HG03066 (cell line): ENCODE results near the gene JAZF1.

Source experiments
- ATAC-seq: cut with Tn5 transposase; IDR thresholded peaks from one replicate; pipeline ENCODE4 v1.9.1; 2021; ENCODE audit warnings: low read depth; ENCODE audit not compliant: unreplicated experiment

JAZF1 gene

DNA sequence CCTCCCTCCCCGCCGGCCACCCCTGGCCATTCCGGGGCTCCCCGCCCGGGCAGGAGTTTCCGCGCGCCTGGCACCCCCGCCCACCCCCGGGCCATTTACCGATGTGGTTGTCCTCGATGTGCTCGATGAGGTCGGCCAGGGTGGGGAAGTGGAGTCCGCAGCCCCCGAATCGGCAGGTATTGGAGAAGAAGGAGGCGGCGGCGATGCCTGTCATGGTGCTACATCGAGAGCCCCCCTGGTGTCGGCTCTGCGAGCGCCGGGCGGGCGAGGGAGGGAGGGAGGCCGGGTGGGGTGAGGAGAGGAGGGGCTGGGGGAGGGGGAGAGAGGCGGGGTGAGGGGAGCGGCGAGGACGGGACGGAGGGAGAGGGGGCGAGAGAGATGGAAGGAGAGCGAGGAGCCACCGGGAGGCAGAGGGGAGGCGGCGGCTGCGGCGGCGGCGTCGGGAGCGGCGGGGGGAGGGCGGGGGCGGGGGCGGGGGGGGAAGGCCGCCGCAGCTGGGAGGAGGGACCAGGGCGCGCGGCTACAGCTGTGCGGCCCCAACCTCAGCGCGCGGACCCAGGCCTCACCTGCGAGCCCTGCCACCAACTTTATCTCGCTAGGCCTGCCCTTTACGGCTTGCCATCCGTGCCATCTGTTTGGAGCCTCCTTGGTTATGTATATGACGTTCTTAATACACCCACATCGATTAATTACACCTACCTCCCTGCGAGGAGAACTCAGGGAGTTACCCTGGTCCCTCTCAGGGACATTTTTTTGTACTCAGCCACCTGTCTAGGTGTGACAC is at the start of gene JAZF1:
Gene JAZF1 (minus strand): TSS at position 432 of the 784 bp plus-strand sequence.
- ATAC-seq: no peak

DNA sequence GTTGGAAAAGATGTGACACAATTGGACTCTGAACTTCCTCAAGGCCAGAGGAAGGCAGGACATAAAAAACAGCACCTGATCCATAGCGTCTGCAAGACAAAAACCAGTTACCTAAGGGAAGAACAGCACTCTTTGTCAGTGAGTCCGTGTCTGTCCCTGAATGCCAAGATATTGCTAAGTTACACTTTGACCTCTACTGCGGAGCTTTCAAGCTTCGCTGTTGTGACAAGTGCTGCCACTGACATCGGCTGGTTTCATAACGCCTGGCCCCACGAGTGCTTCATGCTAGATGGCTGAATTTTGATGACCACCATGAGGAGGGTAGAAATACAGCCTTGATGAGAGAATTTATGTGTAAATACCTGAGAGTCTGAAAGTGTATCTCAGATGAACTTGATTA is 49.7 kb upstream of the JAZF1 start:
- ATAC-seq: no peak

DNA sequence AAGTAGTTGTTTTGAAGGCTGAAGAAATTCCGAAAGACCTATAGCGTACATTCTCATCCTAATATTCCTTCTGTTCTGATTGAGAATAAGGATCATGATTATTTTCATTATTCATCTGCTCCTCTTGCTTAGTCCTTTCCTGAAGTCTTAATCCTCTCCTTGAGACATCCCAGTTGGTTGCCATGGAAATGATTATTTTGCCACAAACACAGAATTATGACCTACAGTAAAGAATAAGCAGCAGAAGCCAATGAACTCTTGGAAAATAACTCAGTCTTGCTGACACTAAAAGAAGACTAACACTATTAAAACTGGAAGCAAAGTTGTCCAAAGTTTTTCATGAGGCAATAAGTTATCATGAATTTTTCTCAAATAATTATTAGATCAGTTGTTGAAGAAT is 47.8 kb upstream of the JAZF1 start:
- ATAC-seq: no peak

DNA sequence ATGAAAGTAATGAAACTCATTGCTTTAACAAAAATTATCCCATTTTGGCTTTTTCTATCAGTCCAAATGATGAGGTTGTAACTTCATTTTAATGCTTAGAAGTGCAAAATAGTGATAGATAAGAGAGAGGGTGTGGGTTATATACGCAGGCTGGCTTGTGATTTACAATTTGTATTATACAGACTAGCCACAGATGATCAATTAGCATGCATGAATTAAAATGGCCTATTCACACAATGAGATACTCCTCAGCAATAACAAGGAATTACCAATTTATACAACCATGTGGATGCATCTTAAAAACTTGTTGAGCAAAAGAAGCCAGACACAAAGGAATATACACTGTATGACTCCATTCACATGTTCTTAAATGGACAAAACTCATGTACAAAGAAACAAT is 45.4 kb upstream of the JAZF1 start:
- no peak for ATAC-seq

DNA sequence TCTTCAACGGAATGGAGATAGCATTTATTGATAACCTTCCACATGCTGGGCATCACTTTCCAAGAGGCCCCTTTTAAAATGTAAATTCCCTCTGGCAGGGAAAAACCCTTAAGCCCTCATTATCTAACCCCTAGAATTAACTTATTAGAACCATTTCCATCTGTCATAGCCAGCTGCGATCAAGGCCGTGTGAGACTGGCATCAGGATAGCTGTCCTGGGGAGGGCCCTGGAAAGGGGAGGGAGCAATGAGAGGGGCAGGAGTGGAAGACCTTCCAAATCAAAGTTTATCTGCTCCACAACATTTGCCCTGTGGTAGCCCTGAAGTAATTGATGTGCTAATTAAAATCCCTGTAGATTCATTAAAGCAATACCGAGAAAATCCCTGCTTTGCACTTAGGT is 45.0 kb upstream of the JAZF1 start:
- ATAC-seq: no peak

DNA sequence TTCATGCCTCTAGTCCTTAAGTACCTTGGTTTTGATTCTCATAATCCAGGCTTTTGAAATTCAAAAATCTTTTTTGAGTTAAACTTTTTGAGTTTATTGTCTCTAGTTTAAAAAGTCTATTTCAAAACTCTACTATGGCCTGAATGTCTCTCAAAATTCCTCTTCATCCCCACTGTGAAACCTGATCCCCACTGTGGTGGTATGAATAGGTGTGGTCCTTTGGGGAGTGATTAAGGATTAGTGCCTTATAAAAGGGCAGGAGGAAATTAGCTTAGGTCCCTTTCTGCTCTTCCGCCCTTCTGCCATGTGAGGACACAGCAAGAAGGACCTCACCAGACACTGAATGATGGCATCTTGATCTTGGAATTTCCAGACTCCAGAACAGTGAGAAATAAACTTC is 44.1 kb upstream of the JAZF1 start:
- ATAC-seq: no peak

DNA sequence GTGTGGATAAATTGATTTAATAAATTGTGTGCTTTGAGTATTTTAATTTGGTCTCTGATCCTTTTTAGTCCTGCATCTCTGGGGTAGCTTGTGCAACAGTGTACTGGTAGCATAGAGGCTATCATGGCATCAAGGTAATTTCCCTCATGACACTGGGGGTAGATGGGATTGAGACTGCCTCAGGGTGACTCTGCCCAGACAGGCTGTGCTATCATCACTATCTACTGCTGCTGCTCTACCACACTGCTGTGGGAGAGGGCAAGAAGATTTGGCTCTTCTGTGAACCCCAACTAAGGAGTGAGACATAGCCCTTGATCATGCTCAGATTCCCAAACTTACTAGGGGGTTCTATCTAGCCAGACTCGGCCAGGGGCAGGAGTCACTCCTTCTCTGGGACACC is 43.6 kb upstream of the JAZF1 start:
- ATAC-seq: no peak

DNA sequence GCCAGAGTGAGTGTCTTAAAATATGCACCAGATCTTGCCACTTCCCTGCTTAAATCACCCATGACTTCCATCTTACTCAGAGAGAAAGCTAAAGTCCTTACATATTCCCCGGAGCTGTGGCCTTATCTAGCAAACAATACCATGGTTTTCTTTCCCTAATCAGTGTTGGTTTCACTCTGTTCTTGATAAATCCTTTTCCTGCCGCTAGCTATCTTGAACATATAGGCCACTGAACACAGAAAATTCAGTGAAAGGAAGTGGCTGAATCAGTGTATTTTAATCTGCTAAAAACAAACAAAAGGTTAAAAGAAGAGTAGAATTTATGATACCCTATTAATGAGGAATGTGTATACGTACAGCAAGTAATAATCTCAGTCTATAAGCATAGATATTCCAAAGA is 42.0 kb upstream of the JAZF1 start:
- no peak for ATAC-seq

DNA sequence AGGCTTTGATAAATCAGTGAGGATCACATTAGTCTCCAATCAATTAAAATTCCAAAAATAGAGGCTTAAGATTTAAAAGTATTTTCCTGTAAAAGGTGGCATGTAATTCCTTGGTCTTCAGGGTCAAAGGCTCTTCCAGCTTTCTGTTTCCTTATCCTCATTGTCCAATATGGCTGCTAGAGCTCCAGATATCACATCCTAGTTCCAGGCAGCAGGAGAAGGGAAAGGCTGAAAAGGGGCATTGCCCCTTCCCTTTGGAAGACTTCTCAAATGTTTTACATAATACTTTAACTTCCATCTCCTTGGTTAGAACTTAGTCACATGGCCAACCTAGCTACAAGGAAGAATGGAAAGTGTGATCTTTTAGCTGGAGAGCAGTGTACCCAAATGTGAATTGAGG is 39.2 kb upstream of the JAZF1 start:
- no peak for ATAC-seq

DNA sequence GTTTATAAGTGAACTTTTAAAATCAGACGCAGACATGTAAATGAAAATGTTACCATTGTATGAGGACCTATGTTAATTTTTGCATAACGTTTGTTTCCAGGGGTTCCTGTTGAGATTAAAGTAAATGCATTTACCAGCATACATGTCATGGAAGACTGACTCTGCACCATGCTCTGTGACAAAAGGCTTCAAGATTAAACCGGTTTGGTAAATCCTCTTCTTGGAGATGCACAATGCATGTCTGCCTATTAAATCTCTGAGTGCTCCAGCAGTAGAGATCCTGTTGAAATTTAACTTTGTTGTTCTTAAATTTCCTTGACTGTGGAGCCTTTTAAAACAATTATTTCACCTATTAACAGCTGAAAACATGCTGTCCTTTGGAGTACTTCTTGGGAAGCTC is 36.5 kb upstream of the JAZF1 start:
- no peak for ATAC-seq

DNA sequence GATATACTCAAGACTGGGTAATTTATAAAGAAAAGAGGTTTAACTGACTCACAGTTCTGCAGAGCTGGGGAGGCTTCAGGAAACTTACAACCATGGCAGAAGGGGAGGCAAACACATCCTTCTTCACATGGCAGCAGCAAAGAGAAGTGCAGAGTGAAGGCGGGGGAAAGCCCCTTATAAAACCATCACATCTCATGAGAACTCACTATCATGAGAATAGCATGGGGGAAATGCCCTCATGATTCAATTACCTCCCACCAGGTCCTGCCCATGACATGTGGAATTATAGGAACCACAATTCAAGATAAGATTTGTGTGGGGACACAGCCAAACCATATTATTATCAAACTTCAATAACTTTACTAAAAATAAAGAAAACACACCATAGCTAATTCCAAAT is 30.4 kb upstream of the JAZF1 start:
- no peak for ATAC-seq

DNA sequence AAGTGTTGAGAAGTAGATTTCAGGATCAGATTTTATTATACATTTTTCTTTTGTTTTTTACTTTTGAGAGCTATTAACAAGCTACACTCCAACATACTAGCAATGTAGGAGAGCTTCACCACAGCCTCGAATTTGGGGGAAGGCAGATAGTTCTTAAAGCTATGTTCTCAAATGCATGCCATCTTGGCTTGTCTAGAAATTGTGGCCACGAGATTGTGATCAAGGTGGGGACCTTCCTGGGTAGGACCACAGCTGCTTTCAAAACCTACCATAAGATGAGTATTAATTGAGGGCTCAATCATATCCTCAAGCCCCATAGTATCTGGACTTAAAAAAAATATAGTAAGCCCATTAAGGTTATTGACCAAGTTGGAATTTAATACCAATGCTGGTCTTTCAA is 27.9 kb upstream of the JAZF1 start:
- no peak for ATAC-seq

DNA sequence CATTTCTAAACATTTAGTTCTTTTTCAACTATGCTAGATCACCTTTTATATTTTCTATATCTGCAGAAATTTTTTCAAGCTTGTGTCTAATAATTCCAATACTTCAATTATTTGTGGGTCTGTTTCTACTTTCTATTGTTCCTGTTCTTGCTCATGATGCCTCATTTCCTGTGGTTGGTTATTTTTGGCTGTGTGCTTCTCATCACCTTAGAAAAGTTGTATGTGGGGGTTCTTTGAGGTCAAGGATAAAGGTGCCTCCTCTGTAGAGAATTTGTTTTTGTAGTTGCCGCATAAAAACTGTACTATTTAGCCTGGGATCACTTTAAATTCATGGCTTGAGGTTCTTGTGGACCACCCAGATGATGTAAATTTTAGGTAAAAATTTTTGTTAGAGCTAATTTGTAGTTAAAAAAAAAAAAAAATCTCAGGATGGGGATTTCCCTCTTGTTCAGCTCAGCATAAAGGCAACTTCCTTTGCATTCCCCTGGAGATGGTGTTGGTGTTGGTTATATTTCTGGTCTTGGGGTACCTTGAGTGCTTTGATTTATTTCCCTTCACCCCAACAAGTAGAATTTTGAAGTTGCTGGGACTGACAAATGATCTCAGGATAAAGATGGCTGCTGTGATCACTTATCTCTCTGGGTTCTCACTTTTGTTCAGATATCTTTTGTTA is 27.0 kb upstream of the JAZF1 start:
- ATAC-seq: no peak

DNA sequence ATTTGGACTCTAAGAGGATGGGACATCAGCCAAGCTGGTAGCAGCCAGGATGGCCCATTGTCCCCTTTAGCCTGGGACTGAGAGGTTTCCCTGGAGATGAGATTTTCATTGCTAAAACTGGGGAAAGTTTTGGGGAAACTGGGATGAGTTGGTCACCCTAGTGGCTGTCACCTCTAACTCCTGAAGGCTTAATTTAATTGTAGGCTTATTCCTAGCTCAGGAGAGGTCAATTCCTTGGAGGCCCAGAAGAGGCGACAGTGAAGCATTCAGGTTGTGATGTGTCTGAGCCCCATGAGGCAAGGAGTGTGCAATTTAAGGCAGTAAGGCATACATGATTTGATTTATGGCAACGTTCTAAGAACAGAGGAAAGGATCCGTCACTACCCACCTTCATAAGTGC is 24.9 kb upstream of the JAZF1 start:
- no peak for ATAC-seq

DNA sequence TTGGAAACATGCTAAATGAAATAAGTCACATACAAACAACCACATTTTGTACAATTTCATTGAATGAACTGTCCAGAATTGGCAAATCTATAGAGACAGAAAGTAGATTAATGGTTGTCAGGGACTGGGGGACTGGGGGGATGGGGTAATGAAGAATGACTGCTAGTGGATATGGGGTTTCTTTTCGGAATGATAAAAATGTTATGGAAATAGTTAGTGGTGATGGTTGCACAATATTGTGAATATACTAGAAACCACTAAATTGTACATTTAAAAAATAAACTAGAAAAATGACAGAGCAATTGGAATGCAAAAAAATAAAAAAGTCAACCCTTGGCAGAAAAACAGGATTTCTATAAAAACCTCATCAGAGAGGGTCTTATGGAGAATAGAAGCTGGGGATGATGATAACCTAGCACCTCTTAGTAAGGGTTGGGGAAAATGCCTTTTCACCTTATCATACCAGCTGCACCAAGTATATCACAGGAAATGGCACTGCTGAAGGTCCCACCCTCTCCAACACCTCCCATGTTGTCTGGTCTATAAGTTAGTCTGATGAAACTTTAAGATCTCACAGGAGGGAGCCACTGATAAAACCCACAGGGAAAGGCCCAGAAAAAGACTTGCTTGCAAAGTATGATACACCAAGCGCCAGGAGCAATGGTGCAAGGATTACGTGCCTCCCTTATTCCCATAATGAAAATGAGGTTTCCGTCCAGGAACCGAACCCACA is 23.1 kb upstream of the JAZF1 start:
- no peak for ATAC-seq

DNA sequence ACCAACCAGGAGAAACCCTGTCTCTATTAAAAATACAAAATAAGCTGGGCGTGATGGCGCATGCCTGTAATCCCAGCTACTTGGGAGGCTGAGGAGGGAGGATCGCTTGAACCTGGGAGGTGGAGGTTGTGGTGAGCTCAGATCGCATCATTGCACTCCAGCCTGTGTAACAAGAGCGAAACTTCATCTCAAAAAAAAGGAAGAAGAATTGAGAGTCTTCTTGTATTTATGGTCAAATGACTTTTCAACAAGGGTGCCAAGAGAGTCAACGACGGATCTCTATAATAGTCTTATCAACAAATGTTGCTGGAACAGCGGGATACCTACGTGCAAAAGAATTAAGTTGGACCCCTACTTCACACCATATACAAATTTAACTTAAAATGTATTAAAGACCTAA is 21.6 kb upstream of the JAZF1 start:
- no peak for ATAC-seq

DNA sequence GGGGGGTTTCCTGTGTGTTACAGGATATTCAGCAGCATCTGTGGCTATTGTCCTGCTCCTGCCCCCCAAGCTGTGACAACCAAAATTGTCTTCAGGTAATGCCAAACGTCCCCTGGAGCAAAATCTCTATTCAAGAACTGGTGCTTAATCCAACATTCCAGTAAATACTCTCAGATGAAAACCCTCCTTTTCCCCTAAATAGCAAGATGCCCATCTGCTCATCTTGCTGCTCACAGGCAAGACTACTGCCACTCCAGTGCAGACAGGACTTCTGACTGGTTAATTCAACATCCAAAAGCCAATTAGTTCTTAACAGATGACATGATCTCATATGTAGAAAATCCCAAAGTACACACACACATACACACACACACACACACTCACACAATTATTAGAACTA is 20.5 kb upstream of the JAZF1 start:
- ATAC-seq: no peak

DNA sequence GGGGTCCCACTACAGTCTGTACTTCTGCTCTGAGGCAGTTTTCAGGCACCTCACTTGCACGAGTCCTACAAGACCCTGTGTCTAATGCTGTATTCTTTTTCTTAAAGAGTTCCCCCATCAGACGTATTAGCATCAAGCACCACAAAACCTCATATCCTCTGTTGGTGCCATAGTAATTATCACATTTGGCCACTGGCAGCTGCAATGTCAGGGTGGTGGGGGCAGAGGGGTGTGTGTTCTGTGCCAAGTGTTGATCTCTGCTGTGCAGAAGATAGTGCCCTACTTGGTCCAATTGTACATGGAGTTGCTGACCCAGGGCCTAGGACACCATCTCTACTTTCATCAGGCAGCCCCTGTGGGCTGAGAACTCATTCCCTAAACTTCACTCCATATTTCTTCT is 20.0 kb upstream of the JAZF1 start:
- ATAC-seq: no peak

DNA sequence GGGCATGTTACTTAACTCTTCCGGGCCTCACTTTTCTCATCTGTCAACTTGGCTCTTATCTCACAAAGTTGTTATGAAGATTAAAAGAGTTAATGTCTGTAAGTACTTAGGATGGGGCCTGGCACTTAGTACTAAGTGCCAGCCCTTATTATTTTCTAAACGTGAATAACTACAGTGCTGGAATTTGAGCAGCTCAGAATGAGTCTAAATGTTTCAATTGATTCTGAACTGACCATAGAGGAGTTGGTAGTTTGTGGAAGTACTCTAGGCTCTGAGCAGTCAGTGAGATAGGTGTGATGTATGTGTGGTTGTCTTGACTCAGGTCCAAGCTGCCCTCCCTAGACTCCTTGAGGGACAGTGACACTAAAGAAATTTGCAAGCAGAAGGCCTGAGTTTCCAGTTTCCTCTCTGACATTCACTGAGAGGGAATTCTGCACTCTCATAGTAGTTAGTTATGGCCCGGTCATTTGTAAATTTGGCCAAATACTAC is 18.5 kb upstream of the JAZF1 start:
- no peak for ATAC-seq

DNA sequence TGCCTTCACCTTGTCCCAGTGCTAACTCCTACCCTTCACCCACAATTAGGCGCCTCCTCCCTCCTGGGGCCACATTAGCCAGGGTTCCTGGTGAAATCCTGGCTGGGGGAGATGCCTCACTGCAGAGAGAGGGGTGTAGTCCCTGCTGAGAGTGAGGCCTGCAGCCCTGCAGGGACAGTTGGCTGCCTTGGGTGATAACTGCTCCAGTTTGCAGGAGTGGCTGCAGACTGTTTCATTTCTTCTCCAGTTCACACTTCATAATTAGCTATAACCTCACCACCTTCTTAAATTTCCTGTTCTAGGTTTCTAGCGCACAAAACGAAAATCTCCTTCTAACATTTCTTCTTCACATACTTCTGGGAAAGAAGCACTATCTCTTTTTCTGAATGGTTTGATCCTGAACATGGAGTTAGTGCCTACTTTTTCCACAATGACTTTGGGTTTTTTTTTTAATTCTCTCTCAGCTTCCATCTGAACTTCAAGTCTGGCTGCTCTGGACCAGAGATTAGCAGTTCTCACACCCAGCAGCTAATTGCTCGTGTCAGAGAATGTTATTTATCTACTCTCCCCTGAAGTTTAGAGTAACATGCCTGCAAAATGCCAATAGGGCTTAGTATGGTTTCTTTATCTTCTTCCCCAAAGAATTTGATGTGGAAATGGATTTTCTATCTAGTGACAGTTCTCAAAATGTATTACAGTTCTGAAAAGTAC is 15.5 kb upstream of the JAZF1 start:
- ATAC-seq: no peak
